Stimulated activated CD8-positive, alpha-beta memory T cell treated with anti-CD3 and anti-CD28 coated beads, Interleukin-2, amount 100 ng/mL, for 48 hours (primary cell): ENCODE data around the gene TMEM94.
"Not testable (repeated sequence)": the region's sequence is repeated elsewhere in the genome, so short reads cannot be mapped to it uniquely, and the experiment has no call there.

ENCODE experiments used
- DNase-seq, 2 donors: peaks; one replicate each; pipeline ENCODE4 v3.0.0-alpha.2; 2020; ENCODE audit warnings: low read depth in 2 of 2

Gene TMEM94

GRCh38 chr17:75511270-75511609 lies 54.8 kb downstream of the TMEM94 start:
- DNase-seq = no peak

- DNase-seq = no peak
Measured at GRCh38 chr17:75511610-75512575, 55.5 kb downstream of the TMEM94 start.

DNA sequence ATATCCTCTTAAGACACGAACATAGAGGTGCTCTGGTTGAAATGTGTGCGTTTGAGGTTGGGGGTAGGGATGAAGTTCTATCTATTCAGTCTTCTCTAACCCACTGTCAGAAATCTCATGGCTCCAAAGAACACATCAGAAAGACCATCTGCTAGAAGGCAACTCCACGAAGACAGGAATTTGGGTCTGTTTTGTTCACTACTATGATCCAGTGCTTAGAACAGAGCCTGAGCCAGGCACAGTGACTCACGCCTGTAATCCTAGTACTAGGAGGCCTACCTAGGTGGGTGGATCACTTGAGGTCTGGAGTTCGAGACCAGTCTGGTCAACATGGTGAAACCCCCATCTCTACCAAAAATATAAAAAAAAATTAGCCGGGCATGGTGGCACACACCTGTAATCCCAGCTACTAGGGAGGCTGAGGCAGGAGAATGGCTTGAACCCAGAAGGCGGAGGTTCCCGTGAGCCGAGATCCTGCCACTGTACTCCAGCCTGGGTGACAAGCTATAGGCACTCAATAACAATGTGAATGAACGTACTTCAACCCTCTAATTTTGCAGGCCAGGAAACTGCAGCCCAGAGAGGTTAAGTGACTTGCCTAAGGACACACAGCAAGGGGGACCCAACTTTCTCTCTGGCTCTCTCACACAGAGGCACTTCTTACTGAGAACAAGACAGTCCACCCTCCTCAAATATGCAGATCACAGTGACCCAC lies 56.6 kb downstream of the TMEM94 start:
- no peak for DNase-seq

- no peak for DNase-seq
Measured at GRCh38 chr17:75513641-75514000, 57.2 kb downstream of the TMEM94 start.

- no peak for DNase-seq
Measured at GRCh38 chr17:75514299-75514918, 58.0 kb downstream of the TMEM94 start.

GRCh38 chr17:75514919-75515495 lies 58.6 kb downstream of the TMEM94 start:
- DNase-seq = no peak

GRCh38 chr17:75515496-75516254 lies 59.2 kb downstream of the TMEM94 start, which contains the start of gene CASKIN2:
Gene CASKIN2, minus strand, starts transcription at chr17:75515537. Its CDS starts 1,733 bp downstream, at chr17:75513804.
- peak; percentile 80 to 84 for DNase-seq

DNA sequence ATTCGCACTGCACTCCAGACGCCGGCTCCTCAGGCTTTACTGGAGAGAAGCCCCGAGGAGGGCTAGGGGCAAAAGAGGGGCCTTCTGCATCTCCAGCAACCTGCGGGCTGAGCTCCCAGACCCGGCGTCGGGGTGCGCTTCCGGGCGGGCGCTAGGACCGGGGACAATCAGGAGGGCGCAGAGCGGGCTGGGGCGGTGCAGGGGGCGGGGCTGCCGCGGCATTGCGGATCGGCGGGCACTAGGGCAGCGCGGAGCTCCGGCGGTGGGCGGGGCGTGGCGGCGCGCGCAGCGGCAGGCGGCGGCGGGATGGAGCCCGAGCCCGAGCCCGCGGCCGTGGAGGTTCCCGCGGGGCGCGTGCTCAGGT lies 59.8 kb downstream of the TMEM94 start, which contains the start of gene TSEN54:
TSEN54 (plus strand) TSS at position 274 of the 364 bp plus-strand sequence; CDS start at position 307, 33 bp downstream.
- DNase-seq = peak; percentile 96 to 97

DNA sequence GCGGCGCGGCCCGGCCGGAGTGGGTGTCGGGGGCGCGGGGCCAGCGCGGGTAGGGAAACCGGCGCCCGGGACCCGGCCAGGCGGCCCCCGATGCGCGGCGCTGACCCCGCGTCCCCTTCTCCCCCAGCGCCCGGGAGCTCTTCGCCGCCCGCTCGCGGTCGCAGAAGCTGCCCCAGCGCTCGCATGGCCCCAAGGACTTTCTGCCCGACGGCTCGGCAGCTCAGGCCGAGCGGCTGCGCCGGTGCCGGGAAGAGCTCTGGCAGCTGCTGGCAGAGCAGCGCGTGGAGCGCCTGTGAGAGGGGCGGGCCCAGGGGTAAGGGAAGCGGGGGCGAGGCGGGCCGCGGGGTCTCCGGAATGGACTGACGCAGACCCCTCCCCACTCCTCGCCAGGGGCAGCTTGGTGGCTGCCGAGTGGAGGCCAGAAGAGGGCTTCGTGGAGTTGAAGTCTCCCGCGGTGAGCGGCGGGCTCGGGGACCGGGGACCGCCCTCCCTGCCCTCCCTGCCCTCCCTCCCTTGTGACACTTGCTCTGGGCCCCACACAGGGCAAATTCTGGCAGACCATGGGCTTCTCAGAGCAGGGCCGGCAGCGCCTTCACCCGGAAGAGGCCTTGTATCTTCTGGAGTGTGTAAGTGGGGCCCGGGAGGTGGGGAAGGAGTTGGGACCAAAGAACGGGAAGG lies 60.3 kb downstream of the TMEM94 start:
- DNase-seq = peak in 1 of 2 donors; percentile 17

- peak in 1 of 2 donors; percentile 23 for DNase-seq
Measured at GRCh38 chr17:75517297-75517865, 60.9 kb downstream of the TMEM94 start.

GRCh38 chr17:75518201-75518600 lies 61.8 kb downstream of the TMEM94 start:
- DNase-seq = no peak

- DNase-seq = no peak
Measured at GRCh38 chr17:75518983-75519537, 62.6 kb downstream of the TMEM94 start.

DNA sequence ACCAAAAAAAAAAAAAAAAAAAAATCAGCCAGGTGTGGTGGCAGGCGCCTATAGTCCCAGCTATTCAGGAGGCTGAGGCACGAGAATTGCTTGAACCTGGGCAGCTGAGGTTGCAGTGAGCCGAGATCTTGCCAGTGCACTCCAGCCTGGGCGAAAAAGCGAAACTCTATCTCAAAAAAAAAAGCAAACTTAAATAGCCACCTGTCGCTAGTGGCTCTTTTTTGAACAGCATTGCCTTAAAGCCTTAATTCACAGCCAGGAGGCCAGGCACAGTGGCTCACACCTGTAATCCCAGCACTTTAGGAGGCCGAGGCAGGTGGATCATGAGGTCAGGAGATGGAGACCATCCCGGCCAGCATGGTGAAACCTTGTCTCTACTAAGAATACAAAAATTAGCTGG lies 64.0 kb downstream of the TMEM94 start:
- not testable (repeated sequence) for DNase-seq

- no peak for DNase-seq
Measured at GRCh38 chr17:75521290-75521689, 64.9 kb downstream of the TMEM94 start.

DNA sequence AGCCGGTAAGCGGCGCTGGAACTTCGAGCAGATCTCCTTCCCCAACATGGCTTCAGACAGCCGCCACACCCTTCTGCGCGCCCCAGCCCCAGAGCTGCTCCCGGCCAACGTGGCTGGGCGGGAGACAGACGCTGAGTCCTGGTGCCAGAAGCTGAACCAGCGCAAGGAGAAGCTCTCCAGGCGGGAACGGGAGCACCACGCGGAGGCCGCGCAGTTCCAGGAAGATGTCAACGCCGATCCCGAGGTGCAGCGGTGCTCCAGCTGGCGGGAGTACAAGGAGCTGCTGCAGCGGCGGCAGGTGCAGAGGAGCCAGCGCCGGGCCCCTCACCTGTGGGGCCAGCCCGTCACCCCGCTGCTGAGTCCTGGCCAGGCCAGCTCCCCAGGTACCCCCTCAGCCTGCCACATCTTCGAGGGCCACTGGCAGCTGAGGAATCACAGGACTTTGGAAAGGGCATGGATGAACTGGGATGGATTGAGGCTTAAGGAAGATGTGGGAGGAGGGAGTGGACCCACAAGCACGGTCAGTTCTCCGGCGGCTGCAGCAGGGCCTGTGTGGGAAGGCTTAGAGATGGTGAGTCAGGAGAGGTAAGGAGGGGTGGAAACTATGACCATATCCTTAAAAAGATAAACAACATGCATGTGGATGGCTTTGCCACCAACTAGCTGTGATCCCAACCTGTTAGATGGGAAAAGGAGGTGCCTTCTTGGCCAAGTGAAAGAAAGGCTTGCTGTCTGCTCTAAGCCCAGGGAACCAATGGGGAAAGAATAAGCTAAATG lies 65.7 kb downstream of the TMEM94 start:
- DNase-seq = no peak

- DNase-seq = no peak
Measured at GRCh38 chr17:75523647-75524046, 67.2 kb downstream of the TMEM94 start.

DNA sequence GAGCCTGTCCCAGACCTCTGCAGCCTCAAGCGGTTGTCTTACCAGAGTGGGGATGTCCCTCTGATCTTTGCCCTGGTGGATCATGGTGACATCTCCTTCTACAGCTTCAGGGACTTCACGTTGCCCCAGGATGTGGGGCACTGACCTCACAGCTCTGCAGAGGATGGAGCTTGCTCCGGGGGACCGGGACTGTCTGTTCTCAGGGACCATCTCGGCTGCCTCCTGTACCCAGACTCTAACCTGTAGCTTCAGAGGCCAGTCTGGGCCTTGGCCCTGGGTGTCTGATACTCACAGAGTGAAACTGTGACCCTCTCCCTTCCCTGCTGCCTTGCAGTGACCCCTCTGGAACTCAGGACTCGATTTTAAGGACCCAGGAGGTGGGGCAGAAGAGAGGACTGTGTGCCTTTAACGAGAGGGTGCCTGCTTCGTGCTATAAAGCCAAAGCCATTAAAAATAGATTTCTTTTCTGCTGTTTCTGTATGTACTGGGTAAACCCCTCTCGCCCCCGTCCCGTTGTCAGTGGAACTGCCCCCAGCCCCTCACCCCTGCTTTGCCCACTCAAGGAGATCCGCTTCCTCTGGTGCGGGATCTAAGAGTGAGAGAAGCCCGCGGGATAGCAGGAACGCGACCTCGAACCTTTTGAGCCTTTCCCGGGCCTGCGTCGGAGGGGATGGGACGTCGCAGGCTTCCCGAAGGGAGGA lies 68.0 kb downstream of the TMEM94 start:
- no peak for DNase-seq

DNA sequence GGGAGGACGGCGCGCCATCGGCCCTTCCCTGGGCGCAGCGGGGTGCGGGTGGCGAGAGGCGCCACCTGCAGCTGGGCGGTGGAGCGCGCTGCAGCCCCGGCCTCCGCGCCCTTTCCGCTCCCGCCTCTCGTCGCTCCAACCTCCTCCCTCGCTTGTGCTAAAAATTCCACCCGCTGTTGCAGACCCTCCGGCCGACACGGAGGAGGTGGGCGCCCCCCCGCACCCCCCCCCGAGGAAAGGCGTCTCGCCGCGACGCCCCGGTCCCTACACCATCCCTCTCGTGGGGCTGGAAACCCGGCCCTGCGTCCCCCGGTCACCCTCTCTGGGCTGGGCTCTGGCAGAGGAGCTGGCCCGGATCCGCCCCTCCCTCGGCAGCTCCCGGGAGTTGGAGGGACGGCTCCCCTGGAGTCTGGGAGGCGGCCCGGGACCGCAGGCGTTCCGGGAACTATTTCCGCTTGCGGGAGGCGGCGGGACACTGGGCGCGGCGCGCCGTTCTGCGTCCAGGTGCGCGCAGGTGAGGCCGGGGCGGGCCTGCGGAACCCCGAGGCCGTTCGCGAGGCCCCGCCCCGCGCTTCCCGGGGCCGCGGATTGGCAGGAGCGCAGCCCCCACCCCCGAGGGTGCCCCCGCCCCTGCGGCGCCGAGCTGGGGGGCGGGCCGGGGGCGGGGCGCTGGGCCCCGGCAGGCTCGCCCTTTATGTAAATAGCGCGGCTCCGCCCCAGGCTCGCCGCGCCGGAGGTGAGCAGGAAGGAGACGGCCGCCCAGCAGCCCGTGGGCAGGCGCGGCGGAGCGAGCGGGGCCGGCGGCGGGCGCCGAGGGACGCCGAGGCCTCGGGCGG lies 68.8 kb downstream of the TMEM94 start, which contains the start of gene LLGL2:
LLGL2 (plus strand) TSS at position 728 of the 836 bp plus-strand sequence. CDS start 17,730 bp downstream, outside the sequence.
- peak; percentile 60 to 76 for DNase-seq
